AG20443 (cell line): ENCODE measurements around the gene AOPEP.

Experiments
- DNase-seq: peaks from one replicate; pipeline ENCODE4 v3.0.0; 2012; ENCODE audit warnings: low spot score, mixed read lengths

Gene AOPEP

DNA sequence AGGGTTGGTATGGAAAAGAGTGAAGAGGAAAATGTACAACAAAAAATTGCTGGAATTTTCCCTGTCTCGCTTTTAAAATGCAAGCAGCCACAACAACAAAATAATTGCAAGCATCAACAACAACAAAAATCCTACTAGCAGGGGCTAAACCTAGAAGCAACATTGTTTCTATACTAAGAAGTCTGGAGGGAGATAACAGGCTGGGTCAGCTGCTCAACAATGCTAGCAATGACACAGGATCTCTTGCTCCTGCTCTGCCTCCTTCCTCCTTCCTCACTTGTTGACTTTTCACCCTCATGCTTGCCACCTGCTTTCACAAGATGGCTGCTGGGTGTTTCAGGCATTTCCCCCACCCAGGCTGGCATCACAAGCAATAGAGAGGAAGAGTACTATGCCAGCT, 7.6 kb upstream of the AOPEP start:
- no peak for DNase-seq

DNA sequence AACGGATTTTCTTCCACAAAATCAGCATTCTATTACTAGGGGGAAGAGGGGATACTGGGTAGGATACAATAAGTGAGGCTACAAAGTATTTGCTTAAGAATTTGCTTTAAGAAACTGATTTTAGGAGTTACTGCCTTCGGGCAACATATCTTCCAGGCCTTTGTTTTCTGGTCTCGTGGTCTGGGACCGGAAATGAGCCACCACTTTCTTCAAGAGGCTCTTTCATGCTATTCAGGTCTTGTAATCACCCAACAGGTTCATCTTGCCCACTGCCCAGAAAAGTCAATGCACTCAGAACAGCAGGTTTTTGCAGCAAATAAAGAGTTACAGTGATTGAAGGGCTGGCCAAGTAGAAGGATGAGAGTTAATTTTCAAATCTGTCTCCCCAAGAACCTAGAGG, 6.6 kb upstream of the AOPEP start:
- no peak for DNase-seq

DNA sequence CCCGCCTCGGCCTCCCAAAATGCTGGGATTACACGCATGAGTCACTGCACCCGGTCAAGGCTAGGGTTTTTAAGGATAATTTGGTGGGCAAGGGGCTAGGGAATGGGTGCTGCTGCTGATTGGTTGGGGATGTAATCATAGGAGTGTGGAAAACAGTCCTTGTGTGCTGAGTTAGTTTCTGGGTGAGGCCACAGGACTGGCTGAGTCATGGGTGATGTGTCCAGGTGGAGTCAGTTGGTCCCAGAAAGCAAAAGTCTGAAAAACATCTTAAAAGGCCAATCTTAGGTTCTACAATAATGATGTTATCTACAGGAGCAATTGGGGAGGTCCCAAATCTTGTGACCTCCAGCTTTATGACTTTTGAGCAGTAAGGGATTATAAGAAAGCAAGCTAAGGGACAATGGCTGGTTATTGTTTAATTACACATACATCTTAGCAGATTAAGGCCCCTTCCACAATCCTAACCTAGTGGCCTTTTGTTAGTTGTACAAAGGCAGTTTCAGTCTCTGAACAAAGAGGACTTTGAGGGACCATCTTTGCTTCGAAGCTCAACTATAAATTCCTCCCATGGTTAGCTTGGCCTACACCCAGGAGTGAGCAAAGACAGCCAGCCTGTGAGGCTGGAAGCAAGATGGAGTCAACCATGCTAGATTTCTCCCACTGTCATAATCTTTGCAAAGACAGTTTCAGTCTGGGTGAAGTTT, 5.5 kb upstream of the AOPEP start:
- no peak for DNase-seq

DNA sequence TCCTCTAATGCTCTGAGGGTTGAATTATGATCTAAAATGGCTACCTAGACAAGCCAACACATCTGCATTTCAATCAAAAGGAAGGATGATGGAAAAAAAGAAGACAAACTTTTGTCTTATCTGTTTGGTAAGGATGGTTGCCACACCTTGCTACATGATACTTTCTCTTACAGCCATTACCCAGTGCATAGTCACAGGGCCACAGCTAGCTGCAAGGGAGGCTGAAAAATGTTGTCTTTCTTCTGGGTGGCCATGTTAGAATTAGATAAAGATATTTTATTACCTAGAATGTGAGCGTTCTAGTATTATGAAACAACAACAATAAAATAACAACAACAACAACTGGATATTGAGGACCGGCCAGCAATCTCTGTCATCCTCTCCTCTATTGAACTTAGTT, 4.7 kb upstream of the AOPEP start:
- DNase-seq = no peak

DNA sequence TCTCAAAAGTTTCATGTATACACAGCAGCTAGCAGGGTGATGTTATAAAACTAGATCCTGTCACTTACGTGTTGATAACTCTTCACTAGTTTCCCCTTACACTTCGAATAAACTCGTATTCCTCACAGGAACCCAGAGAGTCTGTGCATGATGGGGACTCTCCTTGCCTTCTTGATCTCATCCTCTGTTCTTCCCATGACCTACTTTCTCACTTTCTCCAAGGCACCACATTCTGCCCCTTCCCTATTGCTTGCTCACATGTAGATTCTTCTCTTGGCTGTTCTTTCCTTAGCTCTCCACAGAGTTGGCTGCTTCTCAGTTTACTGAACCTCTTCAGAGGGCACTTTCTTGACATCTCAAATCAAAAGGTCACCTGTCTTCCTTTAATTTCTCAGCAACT, 1.2 kb upstream of the AOPEP start:
- DNase-seq = no peak

DNA sequence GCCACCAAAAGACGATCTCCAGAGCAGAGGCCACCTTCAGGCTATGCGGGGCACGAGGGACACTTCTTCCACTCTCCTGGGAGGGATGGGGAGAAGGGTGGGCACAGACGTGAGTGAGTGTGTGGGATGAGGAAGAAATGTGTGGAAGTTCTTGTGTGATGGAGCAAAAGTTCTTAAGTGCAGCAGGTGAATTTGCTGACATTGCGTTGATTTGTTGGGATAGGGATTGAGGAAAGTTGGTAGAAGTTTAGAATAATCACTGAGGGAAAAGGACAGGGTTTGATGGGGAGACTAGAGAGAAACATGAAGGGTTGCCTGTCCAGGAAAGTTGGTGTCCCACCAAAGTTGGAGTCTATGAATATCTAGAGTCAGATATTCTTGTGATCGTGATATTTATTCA, 2.2 kb downstream of the AOPEP start:
- DNase-seq = no peak

DNA sequence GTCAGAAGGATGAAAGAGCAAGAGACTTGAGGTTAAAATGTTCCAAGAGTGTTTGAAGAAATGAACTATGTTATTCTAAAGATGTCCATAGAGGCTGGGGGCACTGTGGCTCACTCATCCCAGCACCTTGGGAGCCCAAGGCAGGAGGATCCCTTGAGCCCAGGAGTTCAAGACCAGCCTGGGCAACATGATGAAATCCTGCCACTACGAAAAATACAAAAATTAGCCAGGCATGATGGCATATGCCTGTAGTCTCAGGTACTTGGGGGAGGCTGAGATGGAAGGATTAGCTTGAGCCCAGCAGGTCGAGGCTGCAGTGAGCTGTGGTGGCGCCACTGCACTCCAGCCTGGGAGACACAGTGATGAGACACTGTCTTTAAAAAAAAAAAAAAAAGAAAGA, 2.7 kb downstream of the AOPEP start:
- no peak for DNase-seq

DNA sequence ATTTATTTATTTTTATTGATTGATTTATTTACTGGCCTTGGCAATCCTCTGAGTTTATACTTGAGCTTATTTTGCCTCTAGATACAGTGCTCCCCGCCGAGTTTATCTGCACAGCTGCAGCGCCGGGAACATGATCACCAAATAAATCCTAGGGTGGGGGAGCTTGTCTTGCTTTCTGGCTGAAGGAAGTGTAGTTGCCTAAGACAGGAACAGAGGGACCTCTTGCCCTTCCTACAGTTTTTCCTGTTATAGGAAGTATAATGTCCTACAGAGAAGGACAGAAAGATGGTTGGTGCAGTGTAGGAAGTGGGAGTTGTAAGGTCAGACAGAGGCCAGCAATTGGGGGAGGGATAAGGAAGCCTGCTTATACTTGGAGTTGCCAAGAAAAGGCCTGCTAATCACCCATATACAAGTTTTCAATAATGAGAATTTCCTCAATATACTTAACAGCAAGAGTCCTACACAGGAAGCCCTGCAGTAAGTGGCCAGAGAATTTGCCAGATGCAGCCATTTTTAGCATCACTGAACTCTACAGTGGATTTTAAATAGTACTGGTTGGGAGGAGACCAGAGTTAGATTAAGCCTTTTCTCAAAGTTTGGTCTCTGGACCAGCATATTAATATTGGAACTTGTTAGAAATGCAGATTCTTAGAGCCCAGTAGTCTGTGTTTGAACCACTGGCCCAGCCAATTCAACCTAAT, 7.7 kb downstream of the AOPEP start:
- DNase-seq = no peak

DNA sequence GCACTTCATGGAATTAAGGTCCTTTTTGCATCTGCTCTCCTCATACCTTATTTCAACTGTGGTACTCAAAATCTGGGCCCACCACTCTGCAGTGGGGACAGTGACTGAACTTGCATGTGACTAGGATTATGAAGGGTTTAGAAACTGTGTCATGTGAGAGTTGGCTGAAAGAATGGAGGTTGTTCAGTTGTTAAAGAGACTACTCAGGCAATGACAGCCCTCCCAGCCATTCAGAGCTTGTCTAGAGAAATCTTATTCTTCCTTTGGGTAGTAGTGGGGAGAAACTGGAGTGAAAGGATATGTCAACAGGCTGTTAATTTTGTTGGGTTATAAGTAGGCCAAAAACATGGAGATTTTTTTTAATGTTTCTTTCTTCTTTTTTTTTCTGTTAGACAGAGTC, 10.3 kb downstream of the AOPEP start:
- DNase-seq = no peak

DNA sequence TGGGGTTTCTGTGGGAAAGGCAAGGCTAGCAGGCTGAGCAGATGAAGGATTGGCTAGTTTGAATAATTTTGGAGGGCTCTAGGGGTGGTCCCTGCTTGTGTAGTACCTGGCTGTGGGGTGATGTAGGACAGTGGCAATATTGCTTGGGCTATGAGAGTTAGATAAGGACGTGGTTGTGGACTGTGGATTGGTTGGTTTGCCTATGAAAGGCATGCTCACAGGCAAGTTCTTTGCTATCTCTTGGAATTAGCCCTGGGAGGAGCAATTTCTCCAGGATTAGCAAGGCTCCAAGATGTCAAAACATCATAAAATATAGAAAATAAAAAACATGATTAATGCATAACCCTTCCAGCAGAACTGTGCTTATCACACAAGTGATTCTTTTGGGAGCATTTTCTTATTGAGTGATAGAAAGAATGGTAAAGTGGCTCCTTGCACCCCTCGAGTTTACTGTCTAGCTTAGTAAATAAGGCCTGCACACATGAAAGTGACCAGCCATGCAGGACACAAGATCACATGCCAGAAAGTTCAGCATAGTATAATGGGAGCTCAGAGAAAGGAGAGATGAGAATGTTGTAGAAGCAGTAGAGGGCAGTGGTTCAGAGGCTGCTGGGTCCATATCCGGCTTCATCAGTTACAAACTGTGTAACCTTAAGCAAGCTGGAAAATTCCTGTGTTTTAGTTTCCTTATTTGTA, 13.8 kb downstream of the AOPEP start:
- DNase-seq = no peak

DNA sequence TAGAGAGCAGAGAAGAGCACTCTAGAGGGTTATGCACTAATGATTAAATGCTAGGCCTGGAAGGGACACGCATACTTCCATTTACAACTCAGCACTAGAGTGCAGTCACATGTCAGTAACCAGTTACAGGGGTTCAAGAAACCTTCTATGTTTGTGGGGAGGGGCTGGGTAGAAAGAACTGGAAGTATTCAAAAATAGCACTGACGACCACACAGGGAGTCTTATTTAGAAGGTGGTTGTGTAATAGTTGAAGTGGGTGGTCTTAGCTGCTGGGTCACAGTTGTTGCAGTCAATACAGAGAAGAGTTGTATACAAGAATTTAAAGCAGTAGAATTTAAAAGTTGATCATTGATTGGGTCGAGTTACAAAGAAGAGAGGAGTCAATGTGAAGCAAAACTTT, 15.4 kb downstream of the AOPEP start:
- DNase-seq = no peak

DNA sequence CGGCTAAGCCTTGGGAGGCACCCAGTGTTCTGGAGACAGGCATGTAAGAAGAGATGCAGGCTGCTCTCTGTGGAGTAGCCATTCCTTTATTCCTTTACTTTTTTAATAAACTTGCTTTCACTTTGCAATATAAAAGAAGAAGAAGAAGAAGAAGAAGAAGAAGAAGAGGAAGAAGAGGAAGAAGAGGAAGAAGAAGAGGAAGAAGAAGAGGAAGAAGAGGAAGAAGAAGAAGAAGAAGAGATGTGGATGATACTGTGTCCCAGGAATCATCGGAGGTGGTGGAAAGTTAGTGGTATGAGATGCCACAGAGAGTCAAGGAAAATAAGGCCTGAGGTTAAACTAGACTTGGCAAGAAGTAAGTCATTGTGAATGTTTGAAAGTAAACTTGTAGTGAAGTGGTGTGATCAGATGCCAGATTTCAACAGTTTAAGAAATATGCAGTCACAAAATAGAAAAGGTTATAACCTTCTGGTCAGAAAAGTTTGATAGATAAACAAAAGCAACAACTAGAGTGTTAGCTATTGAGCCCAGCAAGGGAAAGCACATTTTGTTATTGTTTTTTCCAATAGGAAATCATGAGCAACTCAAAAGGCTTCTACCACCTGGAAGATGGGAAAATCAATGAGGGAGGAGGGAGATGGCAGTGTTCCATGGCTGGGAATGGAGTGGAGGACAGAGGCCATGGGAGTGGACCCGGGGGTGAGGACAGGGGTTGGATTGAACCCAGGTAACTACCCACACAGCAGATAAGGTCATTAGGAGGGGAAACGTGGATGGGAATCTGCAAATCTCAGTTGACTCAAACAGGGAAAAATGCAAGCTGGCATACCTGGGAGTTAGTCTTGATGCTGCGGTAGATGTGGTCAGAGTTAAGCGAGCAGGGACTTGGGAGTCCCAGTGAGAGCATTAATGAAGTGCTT, 16.8 kb downstream of the AOPEP start:
- DNase-seq = no peak

DNA sequence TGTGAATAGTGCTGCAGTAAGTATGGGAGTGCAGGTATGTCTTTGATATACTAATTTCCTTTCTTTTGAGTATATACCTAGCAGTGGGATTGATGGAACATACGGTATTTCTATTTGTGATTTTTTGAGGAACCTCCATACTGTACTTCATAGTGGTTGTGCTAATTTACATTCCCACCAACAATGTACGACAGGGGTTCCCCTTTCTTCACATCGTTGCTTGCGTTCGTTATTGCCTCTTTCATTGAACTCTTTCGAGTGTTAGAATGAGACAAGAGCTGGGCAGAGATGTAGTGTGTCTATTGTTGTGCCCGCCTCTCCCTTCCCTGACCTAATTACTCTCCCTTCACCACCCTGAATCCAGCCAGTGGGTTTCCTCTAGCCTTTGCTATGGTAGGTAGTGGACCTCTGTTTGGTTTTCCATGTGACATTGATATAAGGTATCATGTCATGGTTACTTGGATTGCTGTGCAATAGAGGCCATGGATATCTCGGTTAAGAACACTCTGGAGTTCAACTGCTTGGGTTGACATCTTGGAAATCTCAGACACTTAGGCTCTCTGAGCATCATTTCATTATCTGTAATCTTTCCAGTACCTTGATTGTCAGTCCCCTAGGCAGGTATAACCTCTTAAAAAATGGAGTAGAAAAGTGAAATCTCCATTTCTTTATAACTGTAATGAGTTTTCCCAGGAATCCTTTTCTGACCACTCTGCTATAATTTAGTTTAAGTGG, 19.5 kb downstream of the AOPEP start:
- DNase-seq = no peak

DNA sequence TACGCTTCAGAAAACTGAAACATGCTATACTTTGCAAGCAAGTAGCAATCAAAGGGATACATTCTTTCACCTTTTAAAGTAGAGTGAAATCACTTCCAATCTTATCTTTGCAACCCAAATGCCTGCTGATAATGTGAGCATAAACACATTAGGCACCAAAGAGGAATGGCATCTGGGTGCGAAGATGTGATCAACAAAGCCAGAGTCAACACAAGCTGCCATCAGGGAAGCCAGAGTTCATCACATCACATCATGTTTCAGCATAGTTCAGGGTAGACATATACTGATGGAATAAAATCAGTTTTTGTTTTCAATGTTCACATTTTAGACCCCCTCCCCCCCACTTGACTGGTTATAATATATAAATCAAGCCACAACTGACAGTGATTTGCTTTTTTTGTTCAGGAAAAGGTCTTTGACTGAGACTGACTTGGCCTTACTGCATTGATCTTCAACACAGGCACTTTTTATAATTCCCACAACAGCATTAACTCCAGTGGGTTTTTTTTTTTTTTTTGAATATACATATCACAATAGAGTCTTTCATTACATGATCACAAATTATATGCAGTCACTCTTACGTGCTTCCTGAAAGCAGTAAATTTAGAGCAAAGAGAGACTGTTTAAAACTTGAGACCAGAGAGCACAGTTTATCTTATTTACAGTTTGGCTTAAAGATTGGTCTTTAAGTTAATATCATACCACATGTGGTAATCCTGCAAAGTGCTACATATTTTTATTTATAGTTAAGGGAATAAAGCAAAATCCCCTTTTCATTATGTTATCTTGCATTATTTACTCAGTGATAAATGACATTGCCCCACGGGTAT, 20.3 kb downstream of the AOPEP start:
- DNase-seq = no peak

DNA sequence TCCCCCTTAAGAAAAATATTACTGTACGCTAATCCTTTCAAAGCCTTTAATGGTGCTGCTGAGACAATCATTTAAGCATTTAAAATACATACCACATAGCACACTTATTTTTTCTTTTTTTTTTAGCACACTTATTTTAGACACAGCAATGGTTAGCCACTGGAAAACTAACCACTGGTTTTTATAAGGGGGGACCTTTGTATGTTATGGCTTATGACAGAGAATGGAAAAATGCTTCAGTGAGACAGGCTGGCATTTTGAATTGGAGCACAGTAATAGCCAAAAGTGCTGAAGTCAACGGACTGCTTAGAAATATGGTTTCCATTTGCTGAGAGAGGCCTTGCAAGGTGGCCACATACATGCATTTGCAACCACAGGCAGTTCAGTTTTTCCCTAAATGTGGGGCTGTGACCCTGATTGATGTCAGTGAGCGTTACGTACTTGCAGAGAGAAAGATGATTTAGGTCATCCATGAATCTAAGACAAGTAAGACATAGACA, 28.5 kb downstream of the AOPEP start:
- DNase-seq = no peak

DNA sequence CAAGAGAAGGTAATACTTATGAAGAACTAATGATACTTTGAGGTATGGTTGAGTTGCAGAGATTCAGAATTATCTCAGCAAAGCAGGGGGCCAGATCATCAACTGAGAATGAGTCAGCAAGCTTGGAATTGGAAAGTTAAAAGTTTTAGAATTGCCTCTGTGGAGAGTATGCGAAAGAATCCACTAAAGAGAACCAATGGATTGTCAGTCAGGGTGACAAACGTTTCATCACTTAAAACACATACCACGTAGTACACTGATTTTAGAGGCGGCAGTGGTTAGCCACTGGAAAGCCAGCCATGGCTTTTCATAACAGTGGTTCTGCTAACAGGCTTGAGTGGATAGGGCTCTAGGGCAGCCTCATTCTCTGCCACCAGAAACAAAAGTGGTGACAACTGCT, 30.7 kb downstream of the AOPEP start:
- peak; percentile 76 for DNase-seq

DNA sequence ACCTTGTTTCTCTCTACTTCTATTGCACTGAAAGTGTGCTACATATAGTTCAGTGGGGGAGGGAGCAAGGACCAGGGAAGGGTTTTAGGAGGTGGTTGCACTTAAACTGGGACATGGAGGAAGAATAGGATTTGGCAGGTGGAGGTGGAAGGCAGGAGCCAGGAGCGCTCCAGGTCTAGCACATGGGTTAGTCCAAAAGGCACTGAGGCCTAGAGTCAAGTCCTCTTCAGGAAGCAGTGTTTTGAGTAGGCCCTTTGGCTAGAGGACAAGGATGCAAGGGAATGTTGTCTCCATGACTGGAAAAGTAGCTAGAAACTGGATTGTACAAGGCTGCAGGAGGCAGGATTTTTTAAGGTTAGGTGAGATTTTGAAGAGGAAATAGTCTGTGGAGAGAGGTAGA, 31.5 kb downstream of the AOPEP start:
- DNase-seq = no peak

DNA sequence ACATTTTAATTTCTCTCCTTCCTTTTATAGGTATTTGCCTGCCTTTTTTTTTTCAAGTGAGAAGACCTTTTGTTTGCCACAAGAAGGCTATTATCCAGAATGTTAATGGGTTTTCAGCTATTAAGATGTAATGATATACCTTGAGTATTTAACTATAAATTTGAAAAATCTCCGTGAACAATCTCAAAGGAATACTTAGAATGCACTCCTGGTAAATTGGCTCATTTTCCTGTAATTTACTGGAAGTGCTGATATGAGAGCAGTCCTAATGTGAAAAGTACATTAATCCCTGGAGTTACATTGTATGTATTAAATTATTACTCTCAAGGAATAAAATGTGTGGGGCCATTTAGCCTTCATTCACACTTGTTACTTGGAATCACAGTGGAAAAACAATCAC, 32.4 kb downstream of the AOPEP start:
- DNase-seq = no peak

DNA sequence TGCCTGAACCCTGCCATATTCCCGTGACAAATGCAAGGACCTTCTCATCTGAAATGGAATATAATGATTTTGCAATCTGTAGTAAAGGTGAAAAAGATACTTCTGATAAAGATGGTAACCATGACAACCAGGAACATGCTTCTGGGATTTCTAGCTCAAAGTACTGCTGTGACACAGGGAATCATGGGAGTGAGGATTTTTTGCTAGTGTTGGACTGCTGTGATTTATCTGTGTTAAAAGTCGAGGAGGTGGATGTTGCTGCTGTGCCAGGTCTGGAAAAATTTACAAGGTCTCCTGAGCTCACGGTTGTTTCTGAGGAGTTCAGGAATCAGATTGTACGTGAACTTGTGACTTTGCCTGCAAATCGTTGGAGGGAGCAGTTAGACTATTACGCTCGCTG, 33.5 kb downstream of the AOPEP start:
- DNase-seq = no peak

DNA sequence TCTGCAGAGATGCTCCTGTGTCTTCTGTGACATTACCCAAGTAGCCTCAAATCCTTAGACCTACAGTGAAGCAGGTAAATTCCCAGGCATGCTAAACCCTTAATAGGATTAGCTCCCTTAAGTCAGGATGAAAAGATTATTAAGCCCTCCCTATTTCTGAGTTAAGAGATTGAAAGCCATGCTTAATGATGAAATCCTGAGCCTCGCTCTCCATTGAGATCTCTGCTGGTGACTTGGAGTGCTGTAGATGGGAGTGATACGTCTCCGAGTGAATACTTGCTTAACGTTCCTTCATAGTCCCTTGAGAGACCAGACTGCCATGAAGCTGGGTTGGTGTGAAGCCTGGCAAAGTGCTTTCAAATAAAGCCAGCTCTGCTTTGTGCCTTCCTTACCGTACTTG, 34.2 kb downstream of the AOPEP start:
- no peak for DNase-seq

DNA sequence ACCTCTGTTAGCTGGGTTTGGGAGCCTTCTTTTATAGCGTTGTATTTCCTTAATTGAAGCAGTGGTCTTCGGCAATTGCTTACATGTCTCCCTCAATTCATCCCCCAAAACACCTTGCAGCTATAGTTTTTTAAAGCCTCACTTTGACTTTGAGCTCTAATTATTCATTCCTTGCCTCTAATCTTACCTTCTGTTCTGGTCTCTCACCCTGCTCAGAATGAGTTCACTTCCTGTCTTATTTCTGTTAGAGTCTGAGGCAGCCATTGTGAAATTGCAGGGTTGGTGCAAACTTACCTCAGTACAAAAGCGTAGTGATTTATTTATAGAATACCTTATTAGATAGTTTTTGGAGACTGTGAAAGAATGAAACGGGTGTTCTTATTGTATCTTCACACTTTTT, 35.0 kb downstream of the AOPEP start:
- no peak for DNase-seq
